Nephron (organoid): ENCODE measurements around the gene KLHDC1.
"Not testable (repeated sequence)": the region's sequence is repeated elsewhere in the genome, so short reads cannot be mapped to it uniquely, and the experiment has no call there.

Experiments
- H3K27ac Mint-ChIP-seq, 3 experiments: 2 replicates each; pipeline ENCODE4 v1.8.0; 2020; ENCODE audit warnings: mixed read lengths in 3 of 3, mild to moderate bottlenecking in 2 of 3, moderate library complexity in 1 of 3
- H3K27me3 Mint-ChIP-seq: 2 replicates; pipeline ENCODE4 v1.8.0; 2021; ENCODE audit warnings: low read depth, mild to moderate bottlenecking, moderate library complexity, mixed read lengths
- H3K36me3 Mint-ChIP-seq: 2 replicates; pipeline ENCODE4 v1.8.0; 2020; ENCODE audit warnings: low read depth, mixed read lengths
- H3K4me1 Mint-ChIP-seq: 2 replicates; pipeline ENCODE4 v1.8.0; 2020; ENCODE audit warnings: mixed read lengths
- H3K4me3 Mint-ChIP-seq, 3 experiments: 2 replicates each; pipeline ENCODE4 v1.8.0; 2020; ENCODE audit warnings: mild to moderate bottlenecking in 3 of 3, mixed read lengths in 3 of 3, moderate library complexity in 2 of 3
- H3K9me3 Mint-ChIP-seq: 2 replicates; pipeline ENCODE4 v1.8.0; 2020; ENCODE audit warnings: mixed read lengths
- CTCF ChIP-seq, 3 experiments: fragments of 200-600 bp; sonication (generic); IDR thresholded peaks; one replicate each; pipeline ENCODE4 v1.5.0; 2021; ENCODE audit warnings: antibody characterized with exemption in 3 of 3; ENCODE audit not compliant: unreplicated experiment in 3 of 3

KLHDC1 gene

GRCh38 chr14:49720744-49721143, 27.8 kb downstream of the KLHDC1 start:
- Mint-ChIP-seq H3K27me3 (no peaks in the 10 kb centered on the region), H3K9me3 (peaks cover 11% of the 10 kb centered on the region), H3K27ac (no peak overlapping the region), H3K36me3 (peaks cover 37% of the 10 kb centered on the region), H3K4me3 (no peak overlapping the region), H3K4me1 (no peaks in the 10 kb centered on the region)
- TF ChIP-seq CTCF (IDR thresholded peaks at IDR 0.05; ENCODE audit: unreplicated experiment in 3 of 3), result no peak

GRCh38 chr14:49721733-49722435, 29.0 kb downstream of the KLHDC1 start:
- not testable (repeated sequence) for H3K4me1 Mint-ChIP-seq, H3K27ac Mint-ChIP-seq, H3K4me3 Mint-ChIP-seq, H3K27me3 Mint-ChIP-seq
- peaks cover 33% of the 10 kb centered on the region for H3K36me3 Mint-ChIP-seq
- peaks cover 11% of the 10 kb centered on the region for H3K9me3 Mint-ChIP-seq

- H3K4me1 Mint-ChIP-seq, result no peaks in the 10 kb centered on the region
- H3K36me3 Mint-ChIP-seq, result peaks cover 7% of the 10 kb centered on the region
- H3K27ac Mint-ChIP-seq, result no peak overlapping the region
- H3K4me3 Mint-ChIP-seq, result no peak overlapping the region
- H3K27me3 Mint-ChIP-seq, result no peaks in the 10 kb centered on the region
- no peak for TF ChIP-seq CTCF (IDR thresholded peaks at IDR 0.05; ENCODE audit: unreplicated experiment in 3 of 3)
- no peaks in the 10 kb centered on the region for H3K9me3 Mint-ChIP-seq
Observed at GRCh38 chr14:49727171-49727570, 34.3 kb downstream of the KLHDC1 start.

- Mint-ChIP-seq H3K27me3 (no peaks in the 10 kb centered on the region), H3K4me3 (no peak overlapping the region), H3K36me3 (peaks cover 4% of the 10 kb centered on the region), H3K9me3 (no peaks in the 10 kb centered on the region), H3K27ac (no peak overlapping the region), H3K4me1 (no peaks in the 10 kb centered on the region)
- TF ChIP-seq CTCF (IDR thresholded peaks at IDR 0.05; ENCODE audit: unreplicated experiment in 3 of 3), result no peak
Observed at GRCh38 chr14:49732896-49733295, 40.0 kb downstream of the KLHDC1 start.

- H3K4me1 Mint-ChIP-seq, result no peaks in the 10 kb centered on the region
- H3K27ac Mint-ChIP-seq, result no peak overlapping the region
- peaks cover 4% of the 10 kb centered on the region for H3K36me3 Mint-ChIP-seq
- no peaks in the 10 kb centered on the region for H3K9me3 Mint-ChIP-seq
- TF ChIP-seq CTCF (IDR thresholded peaks at IDR 0.05; ENCODE audit: unreplicated experiment in 3 of 3), result no peak
- no peaks in the 10 kb centered on the region for H3K27me3 Mint-ChIP-seq
- H3K4me3 Mint-ChIP-seq, result no peak overlapping the region
Observed at GRCh38 chr14:49733836-49734235, 40.9 kb downstream of the KLHDC1 start.

- not testable (repeated sequence) for H3K4me3 Mint-ChIP-seq, H3K4me1 Mint-ChIP-seq, H3K36me3 Mint-ChIP-seq, H3K27me3 Mint-ChIP-seq, H3K9me3 Mint-ChIP-seq, H3K27ac Mint-ChIP-seq
Observed at GRCh38 chr14:49735669-49736068, 42.7 kb downstream of the KLHDC1 start.

GRCh38 chr14:49745191-49745590, 52.3 kb downstream of the KLHDC1 start:
- Mint-ChIP-seq H3K36me3 (peaks cover 15% of the 10 kb centered on the region), H3K27me3 (no peaks in the 10 kb centered on the region), H3K4me1 (no peaks in the 10 kb centered on the region), H3K27ac (no peak overlapping the region), H3K9me3 (no peaks in the 10 kb centered on the region), H3K4me3 (no peak overlapping the region)
- no peak for TF ChIP-seq CTCF (IDR thresholded peaks at IDR 0.05; ENCODE audit: unreplicated experiment in 3 of 3)

GRCh38 chr14:49746476-49746875, 53.6 kb downstream of the KLHDC1 start:
- H3K27ac Mint-ChIP-seq, H3K4me3 Mint-ChIP-seq, H3K9me3 Mint-ChIP-seq, H3K4me1 Mint-ChIP-seq, H3K27me3 Mint-ChIP-seq: not testable (repeated sequence)
- H3K36me3 Mint-ChIP-seq, result peaks cover 15% of the 10 kb centered on the region
